ENCODE measurements around the gene OBSCN. TPM values are rescaled to one million over a fixed set of nuclear protein-coding genes. Genes with fewer than 3 reads are reported as not detected.

Gene OBSCN
- total and polyA plus RNA-seq, 2 donors (not counting 1 experiment from before 2014, with no cell fraction given) = 10.0 to 63.9 TPM

DNA sequence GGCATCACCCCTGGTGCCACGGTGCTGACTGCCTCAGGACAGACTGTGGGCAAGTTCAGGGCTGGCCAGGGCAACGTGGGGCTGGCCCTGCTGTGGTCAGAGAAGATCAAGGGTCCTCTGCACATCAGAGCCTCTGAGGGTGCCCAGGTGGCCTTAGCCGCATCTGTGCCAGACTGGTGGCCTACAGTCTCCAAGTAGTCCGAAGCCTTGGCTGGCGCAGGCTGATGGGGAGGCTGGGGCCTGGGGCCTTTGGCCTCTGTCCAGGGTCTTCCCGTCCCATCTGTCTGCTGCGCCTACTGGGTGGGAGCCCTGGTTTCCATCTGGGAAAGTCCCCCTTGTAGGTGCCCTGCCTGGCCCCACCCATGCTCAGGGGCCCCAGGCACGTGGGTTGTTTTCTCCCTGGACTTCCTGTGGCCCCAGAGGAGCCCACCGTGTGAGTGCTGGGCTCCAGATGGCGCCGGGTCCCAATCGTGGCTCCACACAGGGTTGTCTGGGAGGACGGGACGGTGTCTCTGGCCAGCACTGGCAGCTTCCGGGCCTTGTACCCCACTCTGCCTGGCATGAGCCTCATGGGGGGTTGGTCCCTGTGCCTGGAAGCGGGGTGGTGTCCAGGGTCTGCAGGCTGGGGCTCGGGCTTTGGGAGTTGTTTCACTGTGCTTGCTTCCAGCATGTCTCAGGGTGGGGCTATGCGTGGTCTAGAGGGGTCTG is 32.4 kb upstream of the OBSCN start:
- Histone ChIP-seq H2AFZ (ENCODE audit: insufficient read depth, low read depth, low read length, poor library complexity, severe bottlenecking) (no peak overlapping the region), H3K79me2 (ENCODE audit: control insufficient read depth, insufficient read depth, low read length) (peaks cover 50% of the 10 kb centered on the region), H3K4me2 (replicated peaks; ENCODE audit: low read depth, low read length, poor library complexity, severe bottlenecking) (no peak overlapping the region), H3K4me1 (ENCODE audit: control insufficient read depth in 2 of 2, insufficient read depth in 2 of 2, low read length in 2 of 2) (no peaks in the 10 kb centered on the region), H3K27ac (ENCODE audit: low read length in 2 of 2) (no peak overlapping the region), H4K20me1 (ENCODE audit: control insufficient read depth, insufficient read depth, low read length, poor library complexity, severe bottlenecking) (peaks cover 34% of the 10 kb centered on the region), H3K36me3 (replicated peaks in 1 of 2; ENCODE audit: control extremely low read depth in 1 of 2, control insufficient read depth in 1 of 2, extremely low read depth in 1 of 2, insufficient read depth in 2 of 2, low read length in 1 of 2) (peaks cover 0 to 10% of the 10 kb centered on the region in 2 experiments), H3K9me3 (ENCODE audit: control extremely low read depth in 1 of 3, control insufficient read depth in 2 of 3, insufficient read depth in 1 of 3, low read length in 2 of 3) (peaks cover 0 to 12% (median 0%) of the 10 kb centered on the region in 3 donors), H3K4me3 (ENCODE audit: control extremely low read depth in 1 of 5, extremely low read depth in 1 of 5, insufficient read depth in 1 of 5, low read depth in 2 of 5, low read length in 4 of 5) (no peak overlapping the region), H3K9ac (ENCODE audit: low read length) (no peak overlapping the region), H3K27me3 (replicated peaks in 1 of 4; ENCODE audit: control extremely low read depth in 1 of 4, control insufficient read depth in 3 of 4, insufficient read depth in 4 of 4, low read length in 3 of 4) (no peaks in the 10 kb centered on the region)
- TF ChIP-seq EZH2 (IDR thresholded peaks at IDR 0.05; ENCODE audit: borderline replicate concordance, insufficient read depth, low read depth, low read length, poor library complexity, severe bottlenecking) = no peak
- TF ChIP-seq, protein P1, sequence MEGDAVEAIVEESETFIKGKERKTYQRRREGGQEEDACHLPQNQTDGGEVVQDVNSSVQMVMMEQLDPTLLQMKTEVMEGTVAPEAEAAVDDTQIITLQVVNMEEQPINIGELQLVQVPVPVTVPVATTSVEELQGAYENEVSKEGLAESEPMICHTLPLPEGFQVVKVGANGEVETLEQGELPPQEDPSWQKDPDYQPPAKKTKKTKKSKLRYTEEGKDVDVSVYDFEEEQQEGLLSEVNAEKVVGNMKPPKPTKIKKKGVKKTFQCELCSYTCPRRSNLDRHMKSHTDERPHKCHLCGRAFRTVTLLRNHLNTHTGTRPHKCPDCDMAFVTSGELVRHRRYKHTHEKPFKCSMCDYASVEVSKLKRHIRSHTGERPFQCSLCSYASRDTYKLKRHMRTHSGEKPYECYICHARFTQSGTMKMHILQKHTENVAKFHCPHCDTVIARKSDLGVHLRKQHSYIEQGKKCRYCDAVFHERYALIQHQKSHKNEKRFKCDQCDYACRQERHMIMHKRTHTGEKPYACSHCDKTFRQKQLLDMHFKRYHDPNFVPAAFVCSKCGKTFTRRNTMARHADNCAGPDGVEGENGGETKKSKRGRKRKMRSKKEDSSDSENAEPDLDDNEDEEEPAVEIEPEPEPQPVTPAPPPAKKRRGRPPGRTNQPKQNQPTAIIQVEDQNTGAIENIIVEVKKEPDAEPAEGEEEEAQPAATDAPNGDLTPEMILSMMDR (IDR thresholded peaks at IDR 0.05) = no peak
- ChIA-PET POLR2A (interaction anchor here (0.9 kb wide), 1 partner anchor 140 kb away, joined by 3 read pairs; no protein-coding TSS in a partner anchor), CTCF (no interaction called here)
- intact Hi-C loops (cut with micrococcal nuclease) = no loop called here
- H3K27ac Mint-ChIP-seq = no peak overlapping the region
- WGBS (ENCODE audit: insufficient coverage) = 91% methylated on average over 17 of the region's 18 CpGs
- DNase-seq (no peak), ATAC-seq (ENCODE audit: low read depth) (no peak)
- no peaks in the 10 kb centered on the region for H3K27me3 Mint-ChIP-seq
- no peaks in the 10 kb centered on the region for H3K9me3 Mint-ChIP-seq (ENCODE audit: insufficient read depth)
- no peak overlapping the region for H3K4me3 Mint-ChIP-seq
- peaks cover 6% of the 10 kb centered on the region for H3K4me1 Mint-ChIP-seq

DNA sequence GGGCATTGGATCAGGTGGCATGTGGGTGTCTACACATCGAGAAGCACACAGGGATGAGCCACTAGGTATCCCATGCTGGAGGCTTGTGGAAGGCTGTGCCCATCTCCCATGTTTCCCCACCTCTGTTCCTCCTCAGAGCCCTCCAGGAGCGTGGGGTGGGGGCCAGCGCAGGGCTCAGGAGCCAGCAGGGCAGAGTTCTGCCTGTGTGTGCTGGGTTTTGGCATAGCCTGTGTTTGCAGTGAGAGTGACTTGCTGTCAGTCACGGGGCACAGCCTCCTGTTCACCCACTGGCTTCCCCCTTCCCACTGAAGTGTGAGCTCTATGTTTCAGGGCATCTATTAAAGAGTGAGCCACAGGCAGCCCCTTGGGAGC is 31.8 kb upstream of the OBSCN start:
- Histone ChIP-seq H3K9me3 (ENCODE audit: control extremely low read depth in 1 of 3, control insufficient read depth in 2 of 3, insufficient read depth in 1 of 3, low read length in 2 of 3) (peaks cover 0 to 12% (median 0%) of the 10 kb centered on the region in 3 donors), H3K79me2 (ENCODE audit: control insufficient read depth, insufficient read depth, low read length) (peaks cover 45% of the 10 kb centered on the region), H3K36me3 (replicated peaks in 1 of 2; ENCODE audit: control extremely low read depth in 1 of 2, control insufficient read depth in 1 of 2, extremely low read depth in 1 of 2, insufficient read depth in 2 of 2, low read length in 1 of 2) (peaks cover 0 to 10% of the 10 kb centered on the region in 2 experiments), H2AFZ (ENCODE audit: insufficient read depth, low read depth, low read length, poor library complexity, severe bottlenecking) (no peak overlapping the region), H3K27ac (ENCODE audit: low read length in 2 of 2) (no peak overlapping the region), H4K20me1 (ENCODE audit: control insufficient read depth, insufficient read depth, low read length, poor library complexity, severe bottlenecking) (peaks cover 34% of the 10 kb centered on the region), H3K4me2 (replicated peaks; ENCODE audit: low read depth, low read length, poor library complexity, severe bottlenecking) (no peak overlapping the region), H3K27me3 (replicated peaks in 1 of 4; ENCODE audit: control extremely low read depth in 1 of 4, control insufficient read depth in 3 of 4, insufficient read depth in 4 of 4, low read length in 3 of 4) (no peaks in the 10 kb centered on the region), H3K4me3 (ENCODE audit: control extremely low read depth in 1 of 5, extremely low read depth in 1 of 5, insufficient read depth in 1 of 5, low read depth in 2 of 5, low read length in 4 of 5) (no peak overlapping the region), H3K4me1 (ENCODE audit: control insufficient read depth in 2 of 2, insufficient read depth in 2 of 2, low read length in 2 of 2) (no peaks in the 10 kb centered on the region), H3K9ac (ENCODE audit: low read length) (no peak overlapping the region)
- intact Hi-C loops (cut with micrococcal nuclease) = no loop called here
- no peak for DNase-seq
- no peak overlapping the region for H3K4me3 Mint-ChIP-seq
- peaks cover 6% of the 10 kb centered on the region for H3K4me1 Mint-ChIP-seq
- no peaks in the 10 kb centered on the region for H3K9me3 Mint-ChIP-seq (ENCODE audit: insufficient read depth)
- no peak for TF ChIP-seq EZH2 (IDR thresholded peaks at IDR 0.05; ENCODE audit: borderline replicate concordance, insufficient read depth, low read depth, low read length, poor library complexity, severe bottlenecking)
- TF ChIP-seq, protein P1 (IDR thresholded peaks at IDR 0.05) = no peak
- H3K27me3 Mint-ChIP-seq = no peaks in the 10 kb centered on the region
- CTCF ChIA-PET = no interaction called here
- WGBS (ENCODE audit: insufficient coverage) = no CpG with 5 or more reads among the region's 4 CpGs
- H3K27ac Mint-ChIP-seq = no peak overlapping the region
- no peak for ATAC-seq (ENCODE audit: low read depth)
- POLR2A ChIA-PET = interaction anchor here (0.9 kb wide), 1 partner anchor 139 kb away, joined by 3 read pairs; no protein-coding TSS in a partner anchor
